MCF 10A (cell line): ENCODE measurements around the gene GEMIN7. TPM values are rescaled to one million over a fixed set of nuclear protein-coding genes. Genes with fewer than 3 reads are reported as not detected.

Experiments used
- BruUV-seq: library from RNA; stranded (reverse); fragments of 400-500 nt; replicated peaks from 2 replicates; lab custom pipeline; 2021; lab: Mats Ljungman, UMichigan
- CTCF ChIA-PET: fragments of 300-600 bp; sonication (Branson Sonifier 250); formaldehyde crosslinking; extraction: SDS; loops from one replicate; lab custom pipeline; 2021; ENCODE audit warnings: antibody characterized with exemption, inconsistent platforms; lab: Yijun Ruan, JAX
- POLR2A ChIA-PET: fragments of 300-600, 350-650 bp; sonication (Branson Sonifier 250); formaldehyde crosslinking; extraction: SDS; loops from one replicate; lab custom pipeline; 2020; ENCODE audit warnings: antibody characterized with exemption, inconsistent platforms; lab: Yijun Ruan, JAX
- DNase-seq: peaks from one replicate; pipeline ENCODE4 v3.0.0-alpha.2; 2018; ENCODE audit not compliant: unreplicated experiment
- H3K27ac Mint-ChIP-seq: one replicate; pipeline ENCODE4 v1.8.0; 2022; ENCODE audit warnings: mild to moderate bottlenecking, low read depth, mixed read lengths; ENCODE audit not compliant: unreplicated experiment
- H3K27me3 Mint-ChIP-seq: one replicate; pipeline ENCODE4 v1.8.0; 2022; ENCODE audit warnings: mixed read lengths; ENCODE audit not compliant: insufficient read depth, unreplicated experiment
- H3K36me3 Mint-ChIP-seq: one replicate; pipeline ENCODE4 v1.8.0; 2022; ENCODE audit warnings: mild to moderate bottlenecking, moderate library complexity, mixed read lengths; ENCODE audit not compliant: insufficient read depth, unreplicated experiment
- H3K4me1 Mint-ChIP-seq: one replicate; pipeline ENCODE4 v1.8.0; 2022; ENCODE audit warnings: mixed read lengths; ENCODE audit not compliant: insufficient read depth, unreplicated experiment
- H3K4me3 Mint-ChIP-seq: one replicate; pipeline ENCODE4 v1.8.0; 2022; ENCODE audit warnings: mild to moderate bottlenecking, moderate library complexity, mixed read lengths; ENCODE audit not compliant: unreplicated experiment
- H3K9me3 Mint-ChIP-seq: one replicate; pipeline ENCODE4 v1.8.0; 2022; ENCODE audit warnings: mixed read lengths; ENCODE audit not compliant: unreplicated experiment
- intact Hi-C: fragments of 100-400 bp; cut with micrococcal nuclease; formaldehyde crosslinking; loops from 2 replicates; pipeline ENCODE4 v1.14.1; 2022
- total RNA-seq: library from RNA; stranded (reverse); gene quantifications from 2 replicates; pipeline ENCODE4 v1.2.3, GENCODE V29; 2022
- TF ChIP-seq, protein P1 (sequence below): fragments of 200-600 bp; IDR thresholded peaks from one replicate; pipeline ENCODE4 v1.8.0; 2022; ENCODE audit warnings: antibody characterized with exemption, mild to moderate bottlenecking; ENCODE audit not compliant: unreplicated experiment

The GEMIN7 gene
- total RNA-seq, 1 experiment from 2014 or later = 21.0 TPM

DNA sequence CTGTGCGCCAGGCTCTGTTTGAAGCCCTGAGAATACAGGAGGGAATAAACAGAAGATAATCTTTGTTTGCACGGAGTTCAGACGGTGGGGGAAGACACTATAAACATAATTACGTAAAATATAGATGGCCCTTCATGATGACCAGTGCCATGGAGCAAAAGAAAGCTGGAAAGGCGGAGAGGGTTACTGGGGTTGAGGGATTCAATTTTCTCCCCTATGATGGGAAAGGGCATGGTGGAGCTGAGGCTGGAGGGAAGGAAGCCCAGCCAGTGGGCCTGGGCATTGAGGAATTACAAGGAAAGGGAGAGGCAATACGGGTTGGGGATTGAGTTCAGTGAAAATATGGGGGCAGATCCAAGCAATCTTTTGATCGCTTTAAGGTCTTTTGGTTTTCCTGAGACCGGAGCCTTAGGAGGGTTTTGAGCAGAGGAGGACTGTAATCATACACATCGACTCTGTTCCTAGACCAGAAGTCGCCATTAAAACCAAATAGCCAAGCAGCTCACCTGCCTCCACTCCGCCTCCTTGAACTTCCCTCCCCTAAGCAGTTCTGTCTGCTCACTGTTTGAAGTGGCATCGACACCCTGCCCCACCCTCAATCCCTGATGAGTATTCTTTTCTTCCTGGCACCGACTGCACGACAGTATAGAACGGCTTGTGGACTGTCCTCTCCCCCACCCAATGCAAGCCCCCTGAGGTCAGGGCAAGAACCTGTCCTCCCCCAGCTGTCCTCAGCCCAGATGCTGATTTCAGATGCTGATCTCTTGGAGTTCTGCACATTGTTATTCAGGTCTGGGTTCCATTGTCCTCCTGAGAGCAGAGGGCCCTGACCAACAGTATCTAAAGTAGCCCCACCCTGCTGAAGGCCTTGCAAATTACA lies 2.0 kb upstream of the GEMIN7 start:
- TF ChIP-seq, protein P1, sequence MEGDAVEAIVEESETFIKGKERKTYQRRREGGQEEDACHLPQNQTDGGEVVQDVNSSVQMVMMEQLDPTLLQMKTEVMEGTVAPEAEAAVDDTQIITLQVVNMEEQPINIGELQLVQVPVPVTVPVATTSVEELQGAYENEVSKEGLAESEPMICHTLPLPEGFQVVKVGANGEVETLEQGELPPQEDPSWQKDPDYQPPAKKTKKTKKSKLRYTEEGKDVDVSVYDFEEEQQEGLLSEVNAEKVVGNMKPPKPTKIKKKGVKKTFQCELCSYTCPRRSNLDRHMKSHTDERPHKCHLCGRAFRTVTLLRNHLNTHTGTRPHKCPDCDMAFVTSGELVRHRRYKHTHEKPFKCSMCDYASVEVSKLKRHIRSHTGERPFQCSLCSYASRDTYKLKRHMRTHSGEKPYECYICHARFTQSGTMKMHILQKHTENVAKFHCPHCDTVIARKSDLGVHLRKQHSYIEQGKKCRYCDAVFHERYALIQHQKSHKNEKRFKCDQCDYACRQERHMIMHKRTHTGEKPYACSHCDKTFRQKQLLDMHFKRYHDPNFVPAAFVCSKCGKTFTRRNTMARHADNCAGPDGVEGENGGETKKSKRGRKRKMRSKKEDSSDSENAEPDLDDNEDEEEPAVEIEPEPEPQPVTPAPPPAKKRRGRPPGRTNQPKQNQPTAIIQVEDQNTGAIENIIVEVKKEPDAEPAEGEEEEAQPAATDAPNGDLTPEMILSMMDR = no peak
- intact Hi-C loops = no loop called here
- Mint-ChIP-seq H3K36me3 (peaks cover 18% of the 10 kb centered on the region), H3K9me3 (no peaks in the 10 kb centered on the region), H3K27me3 (no peaks in the 10 kb centered on the region), H3K27ac (peak overlapping the region; percentile 10), H3K4me1 (peaks cover 19% of the 10 kb centered on the region), H3K4me3 (peak overlapping the region; percentile 78)
- no peak for DNase-seq
- BruUV-seq = no TSS peak
- CTCF ChIA-PET = interaction anchor here (0.6 to 1.1 kb wide), 4 partner anchors 15 to 409 kb away, joined by 3 read pairs; partner anchors contain the start of gene BLOC1S3
- POLR2A ChIA-PET = interaction anchor here (0.5 to 7.5 kb wide), 9 partner anchors 11 to 1297 kb away, joined by 3 to 102 read pairs (median 3); partner anchors contain the start of genes BLOC1S3, CLASRP, PPP1R37 and TRAPPC6A

DNA sequence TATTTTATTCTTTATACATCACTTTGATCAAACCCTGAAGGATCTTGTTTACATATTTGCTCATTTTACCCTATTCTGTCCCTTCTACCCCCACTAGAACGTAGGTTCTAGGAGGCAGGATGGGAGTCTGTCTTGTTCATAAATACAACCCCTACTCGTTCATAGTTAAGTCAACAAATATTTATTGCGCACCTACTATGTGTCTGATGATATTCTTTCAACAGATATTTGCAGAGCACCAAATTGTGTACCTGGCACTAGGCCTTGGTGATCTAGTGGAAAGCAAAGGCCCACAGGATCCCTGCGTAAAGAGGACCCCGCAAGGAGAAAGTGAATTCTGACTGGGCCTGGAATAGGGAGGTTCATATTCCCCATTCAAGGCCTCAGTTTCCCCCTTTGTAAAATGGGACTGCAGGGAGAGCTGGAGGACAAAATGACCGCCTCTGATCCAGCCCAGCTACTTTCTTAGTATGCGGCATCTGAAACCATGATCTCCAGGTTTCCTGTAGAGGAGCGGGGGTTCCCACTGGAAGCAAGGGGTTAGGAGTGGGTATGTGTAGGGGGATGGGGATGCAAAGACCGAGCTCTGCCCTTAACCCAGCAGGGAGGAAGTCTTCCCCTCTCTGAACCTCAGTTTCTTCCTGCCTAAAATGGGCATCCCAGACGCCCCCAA lies 534 bp upstream of the GEMIN7 start:
- Mint-ChIP-seq H3K27me3 (no peaks in the 10 kb centered on the region), H3K36me3 (peaks cover 16% of the 10 kb centered on the region), H3K4me3 (peak overlapping the region; percentile 99), H3K27ac (peak overlapping the region; percentile 94), H3K9me3 (no peaks in the 10 kb centered on the region), H3K4me1 (peaks cover 22% of the 10 kb centered on the region)
- ChIA-PET POLR2A (interaction anchor here (0.7 to 7.5 kb wide), 10 partner anchors 12 to 346 kb away, joined by 3 to 102 read pairs (median 4); partner anchors contain the start of genes BLOC1S3, CLASRP, ERCC1 and PPP1R37), CTCF (interaction anchor here (1.0 kb wide), 1 partner anchor 39 kb away, joined by 3 read pairs; no protein-coding TSS in a partner anchor)
- intact Hi-C loops = no loop called here
- TF ChIP-seq, protein P1 = no peak
- no peak for DNase-seq
- TSS peak; percentile 21 for BruUV-seq

DNA sequence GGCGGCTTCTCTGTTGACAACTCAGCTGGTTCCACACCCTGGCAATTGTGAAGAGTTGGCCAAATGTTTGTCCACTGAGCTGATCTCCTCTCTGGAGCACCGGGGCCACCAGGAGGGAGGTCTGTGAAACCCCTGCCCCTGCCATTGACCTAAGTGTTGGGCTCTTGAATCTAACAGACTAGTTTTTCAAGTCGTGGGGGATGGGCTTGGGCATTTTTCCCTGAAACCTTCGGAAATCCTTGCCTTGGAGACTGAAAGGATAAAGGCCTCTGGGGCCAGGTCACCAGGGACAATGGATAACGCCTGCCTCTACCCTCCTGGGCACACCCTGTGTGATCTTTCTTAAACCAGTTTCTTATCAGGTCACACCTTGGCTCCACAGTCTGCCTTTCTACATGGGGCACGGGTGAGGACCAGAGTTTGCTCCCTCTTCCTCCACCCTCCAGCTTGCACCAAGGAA lies 881 bp downstream of the GEMIN7 start:
- CTCF ChIA-PET = interaction anchor here (0.6 kb wide), 2 partner anchors 86 to 259 kb away, joined by 3 to 4 read pairs; no protein-coding TSS in a partner anchor

More for the DNA sequence above, 881 bp downstream of the GEMIN7 start:
- H3K4me3 Mint-ChIP-seq = peak overlapping the region; percentile 99
- peaks cover 16% of the 10 kb centered on the region for H3K36me3 Mint-ChIP-seq
- intact Hi-C loops = no loop called here
- POLR2A ChIA-PET = interaction anchor here (0.6 to 7.5 kb wide), 7 partner anchors 9 to 125 kb away, joined by 3 to 102 read pairs (median 6); partner anchors contain the start of genes BLOC1S3, CLASRP, CLPTM1 and PPP1R37
- no peak for DNase-seq
- TF ChIP-seq, protein P1 = no peak
- no TSS peak for BruUV-seq
- H3K9me3 Mint-ChIP-seq = no peaks in the 10 kb centered on the region
- peaks cover 22% of the 10 kb centered on the region for H3K4me1 Mint-ChIP-seq
- no peaks in the 10 kb centered on the region for H3K27me3 Mint-ChIP-seq
- peak overlapping the region; percentile 94 for H3K27ac Mint-ChIP-seq
